ENCODE measurements around the gene ZNF814. TPM values are rescaled to one million over a fixed set of nuclear protein-coding genes. Genes with fewer than 3 reads are reported as not detected.
"Not testable (repeated sequence)": the region's sequence is repeated elsewhere in the genome, so short reads cannot be mapped to it uniquely, and the experiment has no call there.

The ZNF814 gene
- total RNA-seq = 32.8 TPM

GRCh38 chr19:57888560-57889231, at the start of gene ZNF814:
ZNF814 (minus strand) TSS chr19:57889037; CDS start chr19:57888802, 235 bp downstream.
- DNase-seq = peak; percentile 83

GRCh38 chr19:57935731-57936130, 46.9 kb upstream of the ZNF814 start:
- DNase-seq = no peak

GRCh38 chr19:57934820-57935665, 46.2 kb upstream of the ZNF814 start, which contains the start of gene ZNF418:
ZNF418 (minus strand) TSS chr19:57935402; CDS start chr19:57933822, 1,580 bp downstream.
- DNase-seq = peak; percentile 72

GRCh38 chr19:57927587-57927986, 38.8 kb upstream of the ZNF814 start:
- no peak for DNase-seq

GRCh38 chr19:57916168-57916995, 27.5 kb upstream of the ZNF814 start, which contains the start of gene ZNF417:
ZNF417 (minus strand) TSS chr19:57916592; CDS start chr19:57916411, 181 bp downstream.
- DNase-seq = peak; percentile 80

GRCh38 chr19:57914531-57914930, 25.7 kb upstream of the ZNF814 start:
- no peak for DNase-seq

- no peak for DNase-seq
Measured at GRCh38 chr19:57907394-57907793, 18.6 kb upstream of the ZNF814 start.

GRCh38 chr19:57905258-57905657, 16.4 kb upstream of the ZNF814 start:
- no peak for DNase-seq

- DNase-seq = no peak
Measured at GRCh38 chr19:57903618-57904184, 14.9 kb upstream of the ZNF814 start.

- DNase-seq = no peak
Measured at GRCh38 chr19:57900311-57900710, 11.5 kb upstream of the ZNF814 start.

GRCh38 chr19:57890706-57891105, 1.9 kb upstream of the ZNF814 start:
- not testable (repeated sequence) for DNase-seq

- no peak for DNase-seq
Measured at GRCh38 chr19:57888107-57888559, 704 bp downstream of the ZNF814 start.

GRCh38 chr19:57887195-57887941, 1.5 kb downstream of the ZNF814 start:
- DNase-seq = no peak

- DNase-seq = no peak
Measured at GRCh38 chr19:57886046-57886445, 2.8 kb downstream of the ZNF814 start.

GRCh38 chr19:57873883-57874799, 14.7 kb downstream of the ZNF814 start:
- not testable (repeated sequence) for DNase-seq

GRCh38 chr19:57872450-57872849, 16.4 kb downstream of the ZNF814 start:
- no peak for DNase-seq

GRCh38 chr19:57870225-57870624, 18.6 kb downstream of the ZNF814 start:
- DNase-seq = no peak

- DNase-seq = not testable (repeated sequence)
Measured at GRCh38 chr19:57869655-57870054, 19.2 kb downstream of the ZNF814 start.

GRCh38 chr19:57867868-57868492, 20.9 kb downstream of the ZNF814 start:
- DNase-seq = no peak

- DNase-seq = not testable (repeated sequence)
Measured at GRCh38 chr19:57862351-57862750, 26.5 kb downstream of the ZNF814 start.
